Aorta (tissue), 5 donors: ENCODE data around the gene ANKS1B. TPM values are rescaled to one million over a fixed set of nuclear protein-coding genes. Genes with fewer than 3 reads are reported as not detected.

Source experiments
- ATAC-seq: fragments of 200-7000 bp; cut with Tn5 transposase; one replicate; pipeline ENCODE4 v1.9.1; 2022; ENCODE audit warnings: moderate library complexity; ENCODE audit not compliant: low FRiP score
- DNase-seq, 2 donors: peaks; one replicate each; pipeline ENCODE4 v3.0.0-alpha.2; 2020
- H3K27ac ChIP-seq, 2 donors: one replicate each; pipeline ENCODE4 v1.5.1; 2013; ENCODE audit warnings: low read length in 2 of 2, mild to moderate bottlenecking in 2 of 2, moderate library complexity in 2 of 2, control low read depth in 1 of 2, inconsistent platforms in 1 of 2, low read depth in 1 of 2
- H3K27me3 ChIP-seq, 2 donors: one replicate each; pipeline ENCODE4 v1.6.1; 2013; ENCODE audit warnings: control low read depth in 1 of 2, low read length in 1 of 2, mild to moderate bottlenecking in 1 of 2, moderate library complexity in 1 of 2; ENCODE audit not compliant: insufficient read depth in 2 of 2, control insufficient read depth in 1 of 2
- H3K36me3 ChIP-seq, 2 donors: one replicate each; pipeline ENCODE4 v1.6.1; 2013; ENCODE audit warnings: control low read depth in 1 of 2, low read length in 1 of 2, mild to moderate bottlenecking in 1 of 2; ENCODE audit not compliant: insufficient read depth in 2 of 2, control insufficient read depth in 1 of 2
- H3K4me1 ChIP-seq, 2 donors: one replicate each; pipeline ENCODE4 v1.6.1; 2013; ENCODE audit warnings: low read length in 2 of 2, control low read depth in 1 of 2, mild to moderate bottlenecking in 1 of 2, moderate library complexity in 1 of 2; ENCODE audit not compliant: insufficient read depth in 2 of 2, control insufficient read depth in 1 of 2
- H3K4me3 ChIP-seq, 2 donors: one replicate each; pipeline ENCODE4 v1.5.1; 2013; ENCODE audit warnings: low read length in 2 of 2, control low read depth in 1 of 2, mild to moderate bottlenecking in 1 of 2
- H3K9me3 ChIP-seq: one replicate; pipeline ENCODE4 v1.6.1; 2013; ENCODE audit warnings: mild to moderate bottlenecking, low read length; ENCODE audit not compliant: control insufficient read depth
- WGBS, 2 donors: extraction: QIAGEN DNeasy Blood & Tissue Kit; methylation state at CpG; one replicate each; pipeline ENCODE4 v1.1.7; 2013; 5-methylcytosine and 5-hydroxymethylcytosine counted together
- intact Hi-C, 2 donors: fragments of 100-400 bp; cut with DNase I; formaldehyde crosslinking; loops; one replicate each; pipeline versions ENCODE4 v1.14.2 to v1.15.0; 2022
- polyA plus RNA-seq, 2 donors: library from polyadenylated mRNA; stranded (reverse); fragments of 200-250 nt; gene quantifications; one replicate each; pipeline ENCODE4 v1.2.3, GENCODE V29; 2013
- total RNA-seq, 2 donors: library from RNA; stranded (reverse); fragmentation: NEBNext Ultra II Directional; extraction: Animal tissue kit (Norgen Biotek cat#: 25700); gene quantifications; one replicate each; pipeline ENCODE4 v1.2.1, GENCODE V29; 2021
- donor health status: healthy with polysubstance abuse.
- donor health status: Bipolar disorder and iron deficiency.
- donor health status: DM: no; HTN: no; CAD: no.
- donor health status: DM: no; HTN: no; CAD: no.
- donor health status: DM: yes; HTN: yes; CAD: no.

ANKS1B gene
- total and polyA plus RNA-seq, 4 donors: 3.0 to 37.0 (median 17.8) TPM

- Histone ChIP-seq H3K36me3 (no peaks in the 10 kb centered on the region), H3K4me1 (peaks cover 0 to 6% of the 10 kb centered on the region in 2 donors), H3K4me3 (no peak overlapping the region), H3K9me3 (no peaks in the 10 kb centered on the region), H3K27ac (no peak overlapping the region), H3K27me3 (no peaks in the 10 kb centered on the region)
- DNase-seq (no peak), ATAC-seq (no peak)
- intact Hi-C loops: no loop called here
Observed at GRCh38 chr12:99879439-99879838, 105.3 kb downstream of the ANKS1B start.

GRCh38 chr12:99875081-99875480 lies 109.7 kb downstream of the ANKS1B start:
- DNase-seq (no peak), ATAC-seq (no peak)
- intact Hi-C loops: no loop called here
- no peaks in the 10 kb centered on the region for H3K9me3 ChIP-seq
- no peaks in the 10 kb centered on the region for H3K27me3 ChIP-seq
- no peaks in the 10 kb centered on the region for H3K36me3 ChIP-seq
- H3K4me1 ChIP-seq: no peaks in the 10 kb centered on the region
- no peak overlapping the region for H3K27ac ChIP-seq
- H3K4me3 ChIP-seq: no peak overlapping the region

GRCh38 chr12:99870085-99870484 lies 114.7 kb downstream of the ANKS1B start:
- no peaks in the 10 kb centered on the region for H3K27me3 ChIP-seq
- H3K27ac ChIP-seq: no peak overlapping the region
- 96 to 97% methylated on average over 5 of the region's 5 CpGs for whole genome bisulfite sequencing, 2 donors
- no peak for DNase-seq
- H3K36me3 ChIP-seq: no peaks in the 10 kb centered on the region
- H3K9me3 ChIP-seq: no peaks in the 10 kb centered on the region
- H3K4me3 ChIP-seq: no peak overlapping the region
- ATAC-seq: no peak
- intact Hi-C loops: no loop called here
- peaks cover 0 to 3% of the 10 kb centered on the region in 2 donors for H3K4me1 ChIP-seq

- Histone ChIP-seq H3K4me1 (peaks cover 0 to 3% of the 10 kb centered on the region in 2 donors), H3K9me3 (no peaks in the 10 kb centered on the region), H3K36me3 (no peaks in the 10 kb centered on the region), H3K4me3 (no peak overlapping the region), H3K27me3 (no peaks in the 10 kb centered on the region), H3K27ac (no peak overlapping the region)
- WGBS, 2 donors: 53 to 57% methylated on average over 4 of the region's 4 CpGs
- ATAC-seq (no peak), DNase-seq (no peak)
- intact Hi-C loops: no loop called here
Observed at GRCh38 chr12:99861731-99862130, 123.0 kb downstream of the ANKS1B start.

GRCh38 chr12:99859126-99859525 lies 125.6 kb downstream of the ANKS1B start:
- intact Hi-C loops: no loop called here
- ATAC-seq (no peak), DNase-seq (no peak)
- H3K27ac ChIP-seq: no peak overlapping the region
- no peaks in the 10 kb centered on the region for H3K9me3 ChIP-seq
- H3K27me3 ChIP-seq: no peaks in the 10 kb centered on the region
- no peaks in the 10 kb centered on the region for H3K4me1 ChIP-seq
- H3K36me3 ChIP-seq: no peaks in the 10 kb centered on the region
- 90 to 94% methylated on average over 1 of the region's 1 CpG for WGBS, 2 donors
- no peak overlapping the region for H3K4me3 ChIP-seq

- H3K27me3 ChIP-seq: no peaks in the 10 kb centered on the region
- H3K4me1 ChIP-seq: peaks cover 0 to 1% of the 10 kb centered on the region in 2 donors
- intact Hi-C loops: no loop called here
- no peak for DNase-seq
- ATAC-seq: no peak
- no peak overlapping the region for H3K4me3 ChIP-seq
- 85 to 90% methylated on average over 5 of the region's 5 CpGs for WGBS, 2 donors
- no peaks in the 10 kb centered on the region for H3K9me3 ChIP-seq
- no peaks in the 10 kb centered on the region for H3K36me3 ChIP-seq
- no peak overlapping the region for H3K27ac ChIP-seq
Observed at GRCh38 chr12:99852666-99853065, 132.1 kb downstream of the ANKS1B start.

GRCh38 chr12:99847936-99848335 lies 136.8 kb downstream of the ANKS1B start:
- Histone ChIP-seq H3K4me3 (no peak overlapping the region), H3K27me3 (no peaks in the 10 kb centered on the region), H3K9me3 (no peaks in the 10 kb centered on the region), H3K4me1 (peaks cover 0 to 1% of the 10 kb centered on the region in 2 donors), H3K36me3 (no peaks in the 10 kb centered on the region), H3K27ac (no peak overlapping the region)
- intact Hi-C loops: no loop called here
- DNase-seq: no peak
- no peak for ATAC-seq

GRCh38 chr12:99834710-99835109 lies 150.0 kb downstream of the ANKS1B start:
- Histone ChIP-seq H3K4me3 (no peak overlapping the region), H3K36me3 (no peaks in the 10 kb centered on the region), H3K9me3 (no peaks in the 10 kb centered on the region), H3K27ac (no peak overlapping the region), H3K4me1 (no peaks in the 10 kb centered on the region), H3K27me3 (no peaks in the 10 kb centered on the region)
- ATAC-seq (no peak), DNase-seq (no peak)
- intact Hi-C loops: no loop called here
- WGBS, 2 donors: 96% methylated on average over 2 of the region's 2 CpGs

GRCh38 chr12:99833397-99833796 lies 151.3 kb downstream of the ANKS1B start:
- no peak for ATAC-seq
- no peak overlapping the region for H3K4me3 ChIP-seq
- no peaks in the 10 kb centered on the region for H3K36me3 ChIP-seq
- no peaks in the 10 kb centered on the region for H3K27me3 ChIP-seq
- 64 to 66% methylated on average over 1 of the region's 1 CpG for WGBS, 2 donors
- H3K9me3 ChIP-seq: no peaks in the 10 kb centered on the region
- no peak for DNase-seq
- intact Hi-C loops: no loop called here
- no peak overlapping the region for H3K27ac ChIP-seq
- no peaks in the 10 kb centered on the region for H3K4me1 ChIP-seq
